OCI-LY3 (cell line): ENCODE data around the gene VIPR2.

Experiments
- EZH2phosphoT487 ChIP-seq: fragments of 200-600 bp; shearing (Covaris generic); IDR thresholded peaks from 2 replicates; pipeline ENCODE4 v1.6.1; 2018; ENCODE audit warnings: antibody characterized with exemption, mixed run types, low read depth
- TF ChIP-seq, protein P1 (sequence below): fragments of 200-600, 300-600 bp; sonication (generic); IDR thresholded peaks from 2 replicates; pipeline ENCODE4 v1.5.1; 2014; ENCODE audit warnings: antibody characterized with exemption, low read length, low read depth

DNA sequence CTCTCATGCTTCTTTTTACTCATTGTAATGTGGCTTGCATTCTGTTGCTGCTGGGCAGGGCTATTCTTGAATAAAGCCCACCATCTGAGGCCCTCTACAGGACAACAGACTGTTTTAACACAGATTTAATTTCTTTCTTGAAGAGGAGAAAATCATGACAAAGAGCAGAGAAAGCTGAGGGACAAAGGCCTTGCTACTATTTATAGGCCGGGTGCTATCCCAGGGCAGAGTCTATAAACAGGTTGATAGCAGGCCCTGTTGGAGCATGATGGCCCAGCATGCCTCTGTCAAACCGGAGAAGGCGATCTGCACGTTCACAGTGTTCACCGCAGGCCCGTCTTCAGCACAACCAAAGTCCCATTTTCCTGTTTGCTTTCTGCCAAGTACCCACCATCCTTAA, 3.0 kb downstream of the VIPR2 start:
- TF ChIP-seq, protein P1, sequence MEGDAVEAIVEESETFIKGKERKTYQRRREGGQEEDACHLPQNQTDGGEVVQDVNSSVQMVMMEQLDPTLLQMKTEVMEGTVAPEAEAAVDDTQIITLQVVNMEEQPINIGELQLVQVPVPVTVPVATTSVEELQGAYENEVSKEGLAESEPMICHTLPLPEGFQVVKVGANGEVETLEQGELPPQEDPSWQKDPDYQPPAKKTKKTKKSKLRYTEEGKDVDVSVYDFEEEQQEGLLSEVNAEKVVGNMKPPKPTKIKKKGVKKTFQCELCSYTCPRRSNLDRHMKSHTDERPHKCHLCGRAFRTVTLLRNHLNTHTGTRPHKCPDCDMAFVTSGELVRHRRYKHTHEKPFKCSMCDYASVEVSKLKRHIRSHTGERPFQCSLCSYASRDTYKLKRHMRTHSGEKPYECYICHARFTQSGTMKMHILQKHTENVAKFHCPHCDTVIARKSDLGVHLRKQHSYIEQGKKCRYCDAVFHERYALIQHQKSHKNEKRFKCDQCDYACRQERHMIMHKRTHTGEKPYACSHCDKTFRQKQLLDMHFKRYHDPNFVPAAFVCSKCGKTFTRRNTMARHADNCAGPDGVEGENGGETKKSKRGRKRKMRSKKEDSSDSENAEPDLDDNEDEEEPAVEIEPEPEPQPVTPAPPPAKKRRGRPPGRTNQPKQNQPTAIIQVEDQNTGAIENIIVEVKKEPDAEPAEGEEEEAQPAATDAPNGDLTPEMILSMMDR, result no peak
- TF ChIP-seq EZH2phosphoT487, result no peak
